HCEC 1CT (cell line): ENCODE data around the gene CERS6.
"Not testable (repeated sequence)": the region's sequence is repeated elsewhere in the genome, so short reads cannot be mapped to it uniquely, and the experiment has no call there.

Experiments used
- DNase-seq: peaks from one replicate; pipeline ENCODE4 v3.0.0-alpha.2; 2017

Gene CERS6

GRCh38 chr2:168787098-168787781 is 331.2 kb downstream of the CERS6 start:
- no peak for DNase-seq

GRCh38 chr2:168787782-168788376 is 331.8 kb downstream of the CERS6 start:
- DNase-seq: no peak

GRCh38 chr2:168789776-168790175 is 333.7 kb downstream of the CERS6 start:
- DNase-seq: no peak

- DNase-seq: no peak
Measured at GRCh38 chr2:168790226-168790902, 334.3 kb downstream of the CERS6 start.

GRCh38 chr2:168791140-168791539 is 335.1 kb downstream of the CERS6 start:
- not testable (repeated sequence) for DNase-seq

GRCh38 chr2:168793596-168793995 is 337.5 kb downstream of the CERS6 start:
- no peak for DNase-seq

- no peak for DNase-seq
Measured at GRCh38 chr2:168794968-168795367, 338.9 kb downstream of the CERS6 start.

- DNase-seq: no peak
Measured at GRCh38 chr2:168796090-168796577, 340.1 kb downstream of the CERS6 start.

GRCh38 chr2:168796583-168797285 is 340.7 kb downstream of the CERS6 start:
- no peak for DNase-seq

- DNase-seq: no peak
Measured at GRCh38 chr2:168797286-168797655, 341.2 kb downstream of the CERS6 start.

GRCh38 chr2:168798076-168798887 is 342.2 kb downstream of the CERS6 start:
- DNase-seq: no peak

GRCh38 chr2:168798888-168799410 is 342.9 kb downstream of the CERS6 start:
- DNase-seq: no peak

- DNase-seq: no peak
Measured at GRCh38 chr2:168801471-168801870, 345.4 kb downstream of the CERS6 start.

GRCh38 chr2:168801961-168802858 is 346.1 kb downstream of the CERS6 start, which contains the start of gene NOSTRIN:
Gene NOSTRIN (plus strand): TSS chr2:168802637. CDS start chr2:168802647, 10 bp downstream.
- DNase-seq: peak; percentile 27

GRCh38 chr2:168802859-168803725 is 347.0 kb downstream of the CERS6 start:
- no peak for DNase-seq

- DNase-seq: no peak
Measured at GRCh38 chr2:168804214-168804613, 348.1 kb downstream of the CERS6 start.

GRCh38 chr2:168805615-168806014 is 349.5 kb downstream of the CERS6 start:
- DNase-seq: no peak

GRCh38 chr2:168809537-168809936 is 353.5 kb downstream of the CERS6 start:
- no peak for DNase-seq

- DNase-seq: no peak
Measured at GRCh38 chr2:168810235-168810634, 354.2 kb downstream of the CERS6 start.

- peak; percentile 9 for DNase-seq
Measured at GRCh38 chr2:168811696-168812095, 355.6 kb downstream of the CERS6 start.
